GM21381 (cell line): ENCODE measurements around the gene USP34.

ENCODE experiments used
- ATAC-seq: cut with Tn5 transposase; IDR thresholded peaks from one replicate; pipeline ENCODE4 v1.9.1; 2021; ENCODE audit warnings: mild to moderate bottlenecking, moderate library complexity; ENCODE audit not compliant: unreplicated experiment

The USP34 gene

DNA sequence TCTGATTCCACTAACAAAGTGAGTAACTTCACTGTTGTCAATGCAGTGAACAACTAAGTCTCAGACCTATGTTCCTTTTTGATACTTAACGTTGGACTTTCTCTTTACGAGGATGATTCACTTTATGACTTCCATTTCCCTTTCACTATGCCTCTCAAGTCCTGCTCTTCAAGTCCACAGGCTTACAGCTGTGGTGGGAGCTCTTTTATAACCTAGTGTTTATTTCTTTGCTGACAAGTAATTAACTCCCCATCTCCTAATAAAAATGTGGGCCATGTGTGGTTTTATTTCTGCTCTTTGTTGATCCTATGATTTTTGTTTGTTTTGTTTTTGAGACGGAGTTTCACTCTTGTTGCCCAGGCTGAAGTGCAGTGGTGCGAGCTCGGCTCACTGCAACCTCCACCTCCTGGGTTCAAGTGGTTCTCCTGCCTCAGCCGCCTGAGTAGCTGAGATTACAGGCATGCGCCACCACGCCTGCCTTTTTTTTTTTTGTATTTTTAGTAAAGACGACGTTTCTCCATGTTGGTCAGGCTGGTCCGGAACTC lies 142.1 kb downstream of the USP34 start:
- ATAC-seq, result no peak

DNA sequence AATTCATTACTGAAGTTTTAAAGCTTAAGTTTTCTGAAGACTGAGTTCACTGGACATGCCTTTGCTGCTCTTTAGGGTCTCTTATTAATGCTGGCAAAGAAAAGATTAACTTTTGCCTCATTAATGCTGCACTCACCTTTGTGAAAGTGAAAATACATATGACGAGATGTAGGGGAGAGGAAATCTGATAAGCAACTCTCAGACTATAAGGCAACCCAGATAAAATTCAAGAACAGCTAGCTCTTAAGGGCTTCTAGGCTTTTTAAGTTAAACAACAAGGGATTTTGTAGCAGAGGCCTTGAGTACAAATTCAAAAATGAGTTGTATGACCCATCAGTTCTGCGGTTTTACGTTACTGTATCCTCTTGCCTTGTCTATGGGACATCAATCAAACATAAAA lies 143.7 kb downstream of the USP34 start:
- no peak for ATAC-seq

DNA sequence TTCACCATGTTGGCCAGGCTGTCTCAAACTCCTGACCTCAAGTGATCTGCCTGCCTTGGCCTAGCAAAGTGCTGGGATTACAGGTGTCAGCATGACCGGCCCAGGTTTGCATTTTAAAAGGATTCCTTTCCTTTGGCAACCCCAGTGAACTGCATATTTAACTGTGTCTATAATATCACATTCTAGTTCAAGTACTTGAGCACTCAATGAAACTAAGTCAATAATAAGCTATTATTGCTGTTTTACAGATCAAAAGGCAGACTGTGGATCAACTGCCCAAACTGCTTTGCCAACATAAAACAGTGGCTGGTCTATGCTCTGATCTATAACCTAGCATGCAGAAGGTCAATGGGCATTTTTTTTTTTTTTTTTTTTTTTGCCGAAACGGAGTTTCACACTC lies 144.5 kb downstream of the USP34 start:
- ATAC-seq, result no peak

DNA sequence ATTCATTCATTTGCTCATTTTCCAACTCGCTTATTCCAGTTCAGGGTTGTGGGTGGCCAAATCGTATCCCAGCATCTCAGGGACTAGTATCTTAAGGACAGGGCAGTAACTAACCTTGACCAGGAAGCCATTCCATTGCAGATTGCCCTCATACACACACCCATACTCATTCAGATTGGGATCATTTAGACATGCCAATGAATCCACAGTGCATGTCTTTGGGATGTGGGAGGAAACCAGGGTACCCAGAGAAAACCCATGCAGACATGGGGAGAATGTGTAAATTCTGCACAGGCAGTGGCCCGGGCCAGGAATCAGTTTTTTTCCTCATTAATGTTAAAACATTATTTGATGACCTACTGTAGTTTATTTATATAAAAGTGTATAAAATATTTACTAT lies 150.7 kb downstream of the USP34 start:
- ATAC-seq, result no peak

DNA sequence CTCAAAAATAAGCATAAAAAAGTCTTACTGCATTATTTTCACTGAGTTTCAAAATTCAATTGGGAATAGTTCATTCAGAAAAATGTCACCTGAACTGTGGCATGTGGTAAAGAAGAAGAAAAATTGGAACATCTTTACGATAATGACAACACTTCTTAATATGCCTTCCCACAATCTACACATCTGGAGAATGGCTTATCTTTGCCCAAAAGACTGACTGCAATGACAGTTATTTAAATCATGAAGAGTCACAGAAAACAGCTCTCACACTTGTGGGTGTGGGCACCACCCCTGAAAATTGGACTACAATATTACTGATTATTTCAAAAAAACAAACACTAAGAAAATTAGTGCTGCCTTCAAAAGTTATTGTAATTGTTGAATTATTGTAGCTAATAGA lies 152.3 kb downstream of the USP34 start:
- no peak for ATAC-seq

DNA sequence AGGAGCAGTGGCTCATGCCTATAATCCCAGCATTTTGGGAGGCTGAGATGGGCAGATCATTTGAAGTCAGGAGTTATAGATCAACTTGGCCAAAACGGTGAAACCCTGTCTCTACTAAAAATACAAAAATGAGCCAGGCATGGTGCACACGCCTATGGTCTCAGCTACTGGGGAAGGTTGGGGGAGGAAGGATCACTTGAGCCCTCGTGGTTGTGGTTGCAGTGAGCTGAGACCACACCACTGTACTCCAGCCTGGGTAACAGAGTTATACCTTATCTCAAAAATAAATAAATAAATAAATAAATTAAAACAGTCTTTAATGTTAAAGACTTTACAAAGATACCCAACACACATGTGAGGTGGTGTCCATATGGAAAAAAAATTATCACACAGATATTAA lies 174.9 kb downstream of the USP34 start:
- ATAC-seq, result no peak

DNA sequence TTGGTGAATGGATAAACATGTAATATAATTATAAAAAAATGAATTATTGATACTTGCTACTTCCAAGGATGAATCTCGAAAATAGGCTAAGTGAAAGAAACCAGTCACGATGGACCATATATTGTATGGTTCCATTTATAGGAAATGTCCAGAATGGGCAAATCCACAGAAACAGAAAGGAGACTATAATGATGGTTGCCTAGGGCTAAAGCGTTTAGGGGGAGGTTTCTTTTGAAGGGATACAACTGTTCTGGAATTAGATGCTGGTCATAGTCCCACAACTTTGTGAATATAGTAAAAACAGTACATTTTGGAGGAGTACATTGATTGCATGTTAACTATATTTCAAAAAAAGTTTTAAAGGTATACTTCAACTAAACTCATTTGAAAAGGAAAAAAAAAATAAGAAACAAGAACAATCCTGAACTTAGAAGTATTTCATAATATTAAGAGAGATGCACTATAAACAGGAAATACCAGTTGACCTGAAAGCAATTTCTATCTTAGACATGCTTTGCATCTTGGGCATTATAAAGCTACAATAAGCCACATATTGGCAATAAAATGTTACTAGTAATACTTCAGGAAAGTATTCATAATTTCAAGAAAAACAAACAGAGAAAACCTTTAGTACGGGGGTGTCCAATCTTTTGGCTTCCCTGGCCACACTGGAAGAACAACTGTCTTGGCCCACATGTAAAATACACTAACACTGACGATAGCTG lies 178.9 kb downstream of the USP34 start:
- no peak for ATAC-seq

DNA sequence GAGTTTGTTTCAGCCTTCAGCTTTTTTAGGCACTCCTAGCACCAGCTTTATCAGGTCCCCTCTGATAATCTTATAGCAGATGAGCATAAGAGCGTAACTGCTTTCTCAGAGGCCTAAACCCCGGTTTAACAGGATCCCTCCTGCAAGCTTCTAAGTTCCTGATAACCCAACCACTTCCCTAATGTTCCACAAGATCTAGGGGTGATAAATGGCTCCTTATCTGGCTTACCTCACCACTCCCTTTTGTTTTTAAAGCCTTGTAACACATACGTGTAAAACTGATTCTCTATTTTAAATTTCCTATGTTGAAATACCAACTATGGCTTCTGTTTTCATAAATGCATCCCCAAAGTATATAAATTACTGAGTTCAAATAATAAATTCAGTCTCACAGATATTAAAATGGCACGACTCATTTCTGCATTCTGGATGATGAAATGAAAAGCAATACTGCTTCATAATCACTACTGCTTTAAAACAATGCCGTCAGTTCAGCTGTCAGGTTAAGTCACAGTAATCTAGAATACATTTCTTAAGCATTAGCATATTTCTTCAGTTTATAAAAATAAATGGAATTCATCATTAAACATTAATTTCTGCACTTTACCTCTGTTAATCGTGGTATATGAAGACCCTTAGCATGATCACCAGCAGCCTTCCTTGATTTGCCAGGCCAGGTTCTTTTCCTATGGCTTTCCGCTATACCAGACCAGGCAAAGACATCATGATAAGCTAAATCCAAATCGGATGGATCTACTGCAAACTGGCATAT lies 182.6 kb downstream of the USP34 start:
- ATAC-seq, result no peak

DNA sequence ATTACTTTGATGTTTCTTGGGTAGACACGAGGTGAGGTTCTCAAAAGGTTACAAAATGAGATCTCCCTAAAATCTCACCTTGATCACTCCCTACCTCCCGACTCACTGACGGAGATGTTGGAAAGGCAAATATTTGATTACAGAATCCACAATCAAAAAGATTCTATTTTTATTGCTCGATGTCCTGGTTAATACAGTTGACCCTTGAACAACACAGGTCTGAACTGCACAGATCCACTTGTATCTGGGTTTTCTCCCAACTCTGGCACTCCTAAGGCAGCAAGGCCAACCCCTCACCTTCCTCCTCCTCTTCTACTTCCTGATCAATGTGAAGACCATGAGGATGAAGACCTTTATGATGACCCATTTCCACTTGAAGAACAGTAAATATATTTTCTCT lies 183.6 kb downstream of the USP34 start:
- no peak for ATAC-seq

DNA sequence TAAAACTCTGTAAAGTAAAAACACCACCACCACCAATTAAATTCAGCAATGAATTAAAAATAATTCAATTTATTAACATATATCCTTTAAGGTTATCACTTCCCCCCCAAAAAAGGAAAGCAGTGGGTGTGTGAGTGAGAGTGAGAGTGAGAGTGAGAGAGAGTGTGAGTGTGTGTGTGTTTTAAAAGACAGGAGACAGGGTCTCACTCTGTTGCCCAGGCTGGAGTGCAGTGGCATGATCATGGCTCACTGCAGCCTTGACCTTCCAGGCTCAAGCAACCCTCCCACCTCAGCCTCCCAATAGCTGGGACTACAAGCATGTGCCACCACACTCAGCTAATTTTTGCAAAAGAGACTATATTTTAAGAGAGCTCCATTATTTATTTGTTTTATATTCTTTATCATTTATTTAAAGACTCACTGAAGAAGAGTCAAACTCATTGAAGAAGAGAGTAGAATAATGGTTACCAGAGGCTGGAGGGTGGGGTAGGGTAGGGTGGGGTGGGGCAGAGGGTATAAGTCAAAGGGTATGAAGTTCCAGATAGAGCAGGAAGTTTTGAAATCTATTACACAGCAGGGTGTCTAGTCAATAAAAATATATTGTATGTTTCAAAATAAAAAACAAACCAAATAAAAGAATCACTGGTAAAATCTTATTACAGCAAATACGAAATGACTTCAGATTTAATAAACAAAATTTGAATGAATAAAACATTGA lies 187.3 kb downstream of the USP34 start:
- no peak for ATAC-seq

DNA sequence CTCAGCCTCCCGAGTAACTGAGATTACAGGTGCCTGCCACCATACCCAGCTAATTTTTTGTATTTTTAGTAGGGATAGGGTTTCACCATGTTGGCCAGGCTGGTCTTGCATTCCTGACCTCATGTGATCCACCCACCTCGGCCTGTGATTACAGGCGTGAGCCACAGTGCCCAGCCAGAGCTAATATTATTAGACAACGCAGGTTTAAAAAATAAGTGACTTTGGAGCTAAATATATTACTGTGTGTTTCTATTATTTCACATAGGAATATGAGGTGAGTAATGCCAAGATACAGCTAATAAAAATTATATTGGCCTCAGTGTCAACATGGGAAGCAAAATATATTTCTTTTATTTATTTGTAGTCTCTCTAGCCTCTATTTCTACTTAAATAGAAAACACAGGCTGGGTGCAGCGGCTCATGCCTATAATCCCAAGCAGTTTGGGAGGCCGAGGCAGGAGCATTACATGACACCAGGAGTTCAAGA lies 188.7 kb downstream of the USP34 start:
- no peak for ATAC-seq

DNA sequence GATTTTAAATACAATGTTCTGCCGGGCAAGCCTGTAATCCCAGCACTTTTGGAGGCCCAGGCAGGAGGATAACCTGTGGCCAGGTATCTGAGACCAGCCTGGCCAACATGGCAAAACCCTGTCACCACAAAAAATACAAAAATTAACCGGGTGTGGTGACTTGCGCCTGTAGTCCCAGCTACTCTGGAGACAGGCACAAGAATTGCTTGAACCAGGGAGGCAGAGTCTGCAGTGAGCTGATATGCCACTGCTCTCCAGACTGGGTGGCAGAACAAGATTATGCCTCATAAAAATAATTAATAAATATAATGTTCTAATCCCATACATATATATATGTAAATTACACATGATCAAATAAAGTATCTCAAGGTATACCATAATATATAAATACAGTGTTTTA lies 189.6 kb downstream of the USP34 start:
- no peak for ATAC-seq

DNA sequence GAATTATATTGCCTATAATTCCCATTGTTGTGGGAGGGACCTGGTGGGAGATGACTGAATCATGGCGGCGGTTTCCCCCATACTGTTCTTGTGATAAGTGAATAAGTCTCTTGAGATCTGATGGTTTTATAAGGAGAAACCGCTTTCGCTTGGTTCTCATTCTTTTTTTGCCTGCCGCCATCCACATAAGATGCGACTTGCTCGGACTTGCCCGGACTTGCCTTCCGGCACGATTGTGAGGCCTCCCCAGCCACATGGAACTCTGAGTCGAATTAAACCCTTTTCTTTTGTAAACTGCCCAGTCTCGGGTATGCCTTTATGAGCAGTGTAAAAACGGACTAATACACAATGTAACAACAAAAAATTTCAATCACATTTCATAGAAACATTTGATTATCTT lies 193.1 kb downstream of the USP34 start:
- ATAC-seq, result no peak

DNA sequence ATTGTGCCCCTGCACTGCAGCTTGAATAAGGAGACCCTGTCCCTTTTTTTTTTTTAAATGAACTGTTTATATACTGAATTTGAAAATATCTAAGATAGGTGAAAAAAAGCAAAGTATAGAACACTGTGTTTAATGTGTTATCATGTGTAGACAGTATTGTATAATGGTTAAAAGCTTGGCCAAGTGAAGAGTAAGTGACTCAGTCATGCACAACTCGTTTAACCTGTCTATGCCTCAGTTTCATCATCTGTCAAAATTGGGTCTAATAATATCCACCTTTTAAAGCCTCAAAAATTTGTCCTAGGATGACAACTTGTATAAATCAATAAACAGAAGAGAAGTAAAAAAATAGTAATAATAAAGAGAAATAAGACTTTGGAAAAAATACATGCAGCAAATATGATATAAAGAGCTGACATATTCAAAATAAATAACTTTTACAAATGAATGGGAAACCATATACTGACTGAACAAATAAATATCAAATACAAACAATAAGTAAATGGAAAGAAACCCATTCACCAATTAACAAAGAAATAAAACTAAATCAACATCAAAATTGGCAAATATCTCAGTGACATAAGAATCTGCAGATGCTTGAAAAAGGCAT lies 195.2 kb downstream of the USP34 start:
- ATAC-seq, result no peak

DNA sequence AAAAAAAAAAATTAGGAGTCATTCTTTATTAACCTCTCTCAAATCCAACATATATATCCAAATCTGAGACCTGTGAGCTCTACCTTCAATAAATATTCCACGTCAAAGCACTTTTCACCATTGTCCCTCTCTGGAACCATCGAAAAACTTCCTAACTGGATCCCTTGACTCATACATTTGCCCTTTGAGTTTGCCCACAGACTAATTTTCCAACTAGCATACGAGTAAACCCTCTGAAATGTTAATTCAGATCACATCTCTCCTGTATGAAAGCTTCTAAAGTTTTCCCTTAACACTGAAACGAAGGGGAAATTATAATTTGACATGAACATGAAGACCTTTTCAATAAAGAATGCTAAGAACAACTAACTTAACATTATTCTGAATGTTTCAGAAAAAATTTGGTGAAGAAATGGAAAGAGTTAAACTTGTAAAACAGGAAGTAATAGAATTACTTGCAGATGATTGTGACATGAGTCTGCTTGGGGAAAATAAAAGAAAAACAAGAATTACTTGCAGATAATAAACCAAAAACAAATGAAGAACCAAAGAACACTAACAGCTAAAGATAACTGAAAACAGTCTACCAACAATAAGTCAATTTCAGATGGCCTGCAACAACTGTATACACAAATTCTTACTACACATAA lies 198.3 kb downstream of the USP34 start:
- ATAC-seq, result no peak

DNA sequence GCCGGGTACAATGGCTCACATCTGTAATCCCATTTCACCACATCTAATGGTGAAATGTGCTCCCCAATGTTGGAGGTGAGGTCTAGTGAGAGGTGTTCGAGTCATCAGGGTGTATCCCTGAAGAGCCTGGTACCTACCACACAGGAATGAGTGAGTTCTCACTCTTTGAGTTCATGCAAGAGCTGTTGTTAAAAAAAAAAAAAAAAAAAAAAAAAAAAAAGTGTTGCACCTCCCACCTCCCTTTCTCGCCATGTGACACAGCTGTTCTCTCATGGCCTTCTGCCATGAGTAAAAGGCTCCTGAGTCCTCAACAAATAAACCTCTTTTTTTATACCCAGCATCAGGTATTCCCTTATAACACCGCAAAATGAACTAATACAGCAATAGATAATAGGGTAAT lies 202.6 kb downstream of the USP34 start:
- ATAC-seq, result no peak

DNA sequence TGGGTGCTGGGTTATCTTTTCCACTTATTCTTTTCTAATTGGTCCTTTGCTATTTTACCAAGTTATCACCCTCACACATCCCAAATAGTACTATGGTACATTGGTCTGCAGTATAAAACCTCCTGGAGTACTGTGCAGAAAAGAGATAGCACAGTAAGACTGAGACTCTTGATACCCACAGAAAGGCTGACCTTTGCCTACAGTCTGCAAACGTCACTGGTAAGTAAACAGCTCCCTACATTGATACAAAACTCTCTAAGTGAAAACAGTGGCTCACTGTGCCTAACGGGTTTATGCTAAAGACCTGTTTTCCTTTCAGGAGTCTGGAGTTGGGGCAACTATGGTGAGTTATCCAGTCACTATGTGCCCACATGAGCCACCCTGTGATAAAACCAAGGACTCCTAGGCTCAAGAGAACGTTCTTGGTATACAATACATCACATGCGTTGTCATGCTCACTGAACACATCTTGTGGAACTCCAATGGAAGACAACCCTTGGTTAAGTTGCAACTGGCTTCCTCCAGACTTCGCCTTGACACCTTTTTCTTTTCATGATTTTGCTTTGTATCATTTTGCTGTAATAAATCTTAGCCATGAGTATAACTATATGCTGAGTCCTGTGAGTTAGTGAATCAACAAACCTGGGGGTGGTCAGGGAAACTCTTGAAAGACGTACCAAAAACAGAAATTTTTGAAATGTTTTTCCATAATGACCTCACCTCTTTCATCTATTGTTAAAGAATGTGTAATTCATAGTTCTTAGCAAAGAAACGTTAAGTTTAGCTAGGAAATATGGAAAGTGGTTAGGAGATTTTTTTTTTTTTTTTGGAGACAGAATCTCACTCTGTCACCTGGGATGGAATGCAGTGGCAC lies 204.0 kb downstream of the USP34 start:
- ATAC-seq, result no peak

DNA sequence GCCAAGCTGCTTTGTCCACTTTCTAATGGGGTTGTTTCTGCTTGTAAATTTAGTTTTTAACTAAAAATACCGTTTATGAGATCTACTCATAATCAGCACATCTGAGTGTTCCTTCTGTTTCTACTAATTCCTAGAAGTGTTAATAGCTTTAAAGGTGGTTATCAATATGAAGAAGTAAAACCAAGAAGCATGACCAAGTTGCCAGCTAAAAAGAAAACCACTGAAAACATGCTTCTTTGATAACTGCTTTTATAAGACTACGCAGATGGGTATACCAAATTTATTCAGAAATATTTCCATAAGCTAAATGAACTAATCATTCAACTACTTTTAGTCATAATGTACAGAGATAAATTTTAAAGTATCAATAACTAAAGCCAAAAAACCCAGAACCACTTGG lies 207.1 kb downstream of the USP34 start:
- ATAC-seq, result no peak

DNA sequence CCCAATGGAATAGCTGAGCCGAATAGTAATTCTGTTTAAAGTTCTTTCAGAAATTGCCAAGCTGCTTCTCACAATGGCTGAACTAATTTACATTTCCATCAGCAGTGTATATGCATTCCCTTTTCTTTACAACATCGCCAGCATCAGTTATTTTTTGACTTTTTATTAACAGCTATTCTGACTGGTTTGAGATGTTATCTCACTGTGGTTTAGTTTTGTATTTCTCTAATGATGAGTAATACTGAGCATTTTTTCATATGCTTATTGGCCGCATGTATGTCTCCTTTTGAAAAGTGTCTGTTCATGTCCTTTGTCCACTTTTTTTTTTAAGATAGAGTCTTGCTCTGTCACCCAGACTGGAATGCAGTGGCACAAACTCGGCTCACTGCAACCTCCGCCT lies 208.2 kb downstream of the USP34 start:
- ATAC-seq, result no peak

DNA sequence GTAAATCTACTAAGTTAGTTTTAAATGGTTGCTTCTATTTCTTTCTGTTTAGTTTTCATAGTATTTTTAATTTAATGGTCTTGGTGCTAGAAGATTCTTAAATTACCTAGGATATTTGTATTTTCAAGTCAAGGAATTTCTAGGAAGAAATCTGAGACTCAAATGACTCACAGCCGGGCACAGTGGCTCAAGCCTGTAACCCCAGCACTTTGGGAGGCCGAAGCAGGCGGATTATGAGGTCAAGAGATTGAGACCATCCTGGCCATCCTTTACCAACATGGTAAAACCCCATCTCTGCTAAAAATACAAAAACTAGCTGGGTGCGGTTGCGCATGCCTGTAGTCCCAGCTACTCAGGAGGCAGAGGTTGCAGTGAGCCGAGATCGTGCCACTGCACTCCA lies 213.4 kb downstream of the USP34 start:
- ATAC-seq, result no peak
